Liver (tissue), 9 donors: ENCODE results near the gene PFDN6. TPM values are rescaled to one million over a fixed set of nuclear protein-coding genes. Genes with fewer than 3 reads are reported as not detected.

ENCODE experiments used
- DNase-seq: peaks from one replicate; pipeline ENCODE4 v3.0.0-alpha.2; 2017; ENCODE audit warnings: low spot score
- H3K27ac ChIP-seq, 2 donors: one replicate each; pipeline ENCODE4 v1.7.0; 2013; ENCODE audit warnings: inconsistent platforms in 2 of 2, low read length in 2 of 2, control low read depth in 1 of 2, low read depth in 1 of 2, mild to moderate bottlenecking in 1 of 2
- H3K27me3 ChIP-seq, 4 donors: one replicate each; pipeline versions ENCODE4 v1.6.1 to v1.7.0; 2013; ENCODE audit warnings: low read length in 3 of 4, inconsistent platforms in 1 of 4, mild to moderate bottlenecking in 1 of 4, moderate library complexity in 1 of 4; ENCODE audit not compliant: control insufficient read depth in 4 of 4, insufficient read depth in 4 of 4
- H3K36me3 ChIP-seq, 4 donors: one replicate each; pipeline versions ENCODE4 v1.6.1 to v1.7.0; 2013; ENCODE audit warnings: low read length in 3 of 4, mild to moderate bottlenecking in 3 of 4, low read depth in 1 of 4, moderate library complexity in 1 of 4; ENCODE audit not compliant: control insufficient read depth in 4 of 4, insufficient read depth in 3 of 4
- H3K4me1 ChIP-seq, 4 donors: one replicate each; pipeline versions ENCODE4 v1.6.1 to v1.7.0; 2013; ENCODE audit warnings: low read length in 3 of 4, mild to moderate bottlenecking in 3 of 4, moderate library complexity in 1 of 4; ENCODE audit not compliant: control insufficient read depth in 4 of 4, insufficient read depth in 4 of 4
- H3K4me3 ChIP-seq, 3 donors: one replicate each; pipeline versions ENCODE4 v1.6.1 to v1.7.0; 2013; ENCODE audit warnings: low read length in 3 of 3, control low read depth in 1 of 3, low read depth in 1 of 3, mild to moderate bottlenecking in 1 of 3
- H3K9ac ChIP-seq, 2 donors: one replicate each; pipeline ENCODE4 v1.7.0; 2013; ENCODE audit warnings: low read length in 2 of 2, mild to moderate bottlenecking in 2 of 2, moderate library complexity in 2 of 2, control low read depth in 1 of 2, low read depth in 1 of 2
- H3K9me3 ChIP-seq, 4 donors: one replicate each; pipeline versions ENCODE4 v1.6.1 to v1.7.0; 2013; ENCODE audit warnings: low read length in 3 of 4; ENCODE audit not compliant: control insufficient read depth in 4 of 4
- CTCF ChIP-seq: fragments of 150-350 bp; IDR thresholded peaks from 2 replicates; pipeline ENCODE4 v1.5.1; 2017; ENCODE audit warnings: improper control_type of control experiment, low read depth, low read length; ENCODE audit not compliant: missing input control
- EGR1 ChIP-seq, 2 donors: IDR thresholded peaks; 2 replicates each; pipeline ENCODE4 v1.6.1; 2016 to 2018; ENCODE audit warnings: antibody characterized with exemption in 2 of 2, low read depth in 2 of 2
- FOXA1 ChIP-seq: IDR thresholded peaks from 2 replicates; pipeline ENCODE4 v1.6.1; 2016; ENCODE audit warnings: antibody characterized with exemption
- FOXA2 ChIP-seq: IDR thresholded peaks from 2 replicates; pipeline ENCODE4 v1.6.1; 2016; ENCODE audit warnings: antibody characterized with exemption
- GABPA ChIP-seq, 2 donors: IDR thresholded peaks in 1 of 2; conservative IDR thresholded peaks in 1 of 2; 2 replicates each; pipeline ENCODE4 v1.6.1; 2016; ENCODE audit warnings: antibody characterized with exemption in 2 of 2, mild to moderate bottlenecking in 1 of 2, moderate library complexity in 1 of 2
- HNF4A ChIP-seq, 2 donors: conservative IDR thresholded peaks; 2 replicates each; pipeline ENCODE4 v1.6.1; 2016; ENCODE audit warnings: antibody characterized with exemption in 2 of 2, mild to moderate bottlenecking in 2 of 2
- HNF4G ChIP-seq: IDR thresholded peaks from 2 replicates; pipeline ENCODE4 v1.6.1; 2016; ENCODE audit warnings: antibody characterized with exemption
- JUND ChIP-seq, 2 donors: IDR thresholded peaks; 2 replicates each; pipeline ENCODE4 v1.6.1; 2016; ENCODE audit warnings: antibody characterized with exemption in 2 of 2
- MAX ChIP-seq: IDR thresholded peaks from 2 replicates; pipeline ENCODE4 v1.6.1; 2016; ENCODE audit warnings: antibody characterized with exemption
- NR2F2 ChIP-seq: IDR thresholded peaks from 2 replicates; pipeline ENCODE4 v1.6.1; 2016; ENCODE audit warnings: antibody characterized with exemption
- RAD21 ChIP-seq, 2 donors: IDR thresholded peaks; 2 replicates each; pipeline ENCODE4 v1.6.1; 2016; ENCODE audit warnings: antibody characterized with exemption in 2 of 2, mild to moderate bottlenecking in 2 of 2
- RXRA ChIP-seq, 2 donors: IDR thresholded peaks; 2 replicates each; pipeline ENCODE4 v1.6.1; 2017 to 2018; ENCODE audit warnings: antibody characterized with exemption in 2 of 2, mild to moderate bottlenecking in 1 of 2
- SP1 ChIP-seq: IDR thresholded peaks from 2 replicates; pipeline ENCODE4 v1.6.1; 2018; ENCODE audit warnings: antibody characterized with exemption, mild to moderate bottlenecking
- TAF1 ChIP-seq: conservative IDR thresholded peaks from 2 replicates; pipeline ENCODE4 v1.6.1; 2016; ENCODE audit warnings: antibody characterized with exemption, mild to moderate bottlenecking
- YY1 ChIP-seq: IDR thresholded peaks from 2 replicates; pipeline ENCODE4 v1.6.1; 2016; ENCODE audit warnings: antibody characterized with exemption, mild to moderate bottlenecking
- WGBS: extraction: QIAGEN DNeasy Blood & Tissue Kit; methylation state at CpG from one replicate; pipeline ENCODE4 v1.1.7; 2013; 5-methylcytosine and 5-hydroxymethylcytosine counted together
- polyA plus RNA-seq, 2 donors: library from polyadenylated mRNA; stranded (reverse) in 1 of 2; unstranded in 1 of 2; fragments of 200-250 nt in 1 of 2; fragments of >200 nt in 1 of 2; fragmentation: Nextera tagmentation in 1 of 2; extraction: Ambion mirVana in 1 of 2; gene quantifications; one replicate each; pipeline versions ENCODE4 v1.2.1 to v1.2.3, GENCODE V29; 2013 to 2015
- total RNA-seq, 2 donors: library from RNA; depleted of rRNA; stranded (reverse); fragments of >200 nt; gene quantifications; one replicate each; pipeline ENCODE4 v1.2.3, GENCODE V29; 2014
- TF ChIP-seq, protein P1 (sequence below): IDR thresholded peaks from 2 replicates; pipeline ENCODE4 v1.6.1; 2016; ENCODE audit warnings: antibody characterized with exemption, mild to moderate bottlenecking
- TF ChIP-seq, protein P2 (sequence below): IDR thresholded peaks from 2 replicates; pipeline ENCODE4 v1.6.1; 2016; ENCODE audit warnings: antibody characterized with exemption
- TF ChIP-seq, protein P3 (sequence below): IDR thresholded peaks from 2 replicates; pipeline ENCODE4 v1.6.1; 2016; ENCODE audit warnings: antibody characterized with exemption
- donor health status: healthy.
- donor health status: healthy.
- donor health status: healthy.
- donor health status: healthy.
- donor health status: healthy.

PFDN6 gene
- total and polyA plus RNA-seq, 4 donors, result 6.5 to 60.1 (median 17.4) TPM

GRCh38 chr6:33288141-33288920 is 1.1 kb upstream of the PFDN6 start:
- TF ChIP-seq CTCF, result no peak
- TF ChIP-seq SP1, result no peak
- TF ChIP-seq TAF1, result no peak
- TF ChIP-seq GABPA (IDR thresholded peaks at IDR 0.05 in 1 of 2, conservative IDR thresholded peaks at IDR 0.05 in 1 of 2), result no peak
- no peak for TF ChIP-seq YY1
- TF ChIP-seq JUND (IDR thresholded peaks at IDR 0.05), result no peak
- TF ChIP-seq, protein P1, sequence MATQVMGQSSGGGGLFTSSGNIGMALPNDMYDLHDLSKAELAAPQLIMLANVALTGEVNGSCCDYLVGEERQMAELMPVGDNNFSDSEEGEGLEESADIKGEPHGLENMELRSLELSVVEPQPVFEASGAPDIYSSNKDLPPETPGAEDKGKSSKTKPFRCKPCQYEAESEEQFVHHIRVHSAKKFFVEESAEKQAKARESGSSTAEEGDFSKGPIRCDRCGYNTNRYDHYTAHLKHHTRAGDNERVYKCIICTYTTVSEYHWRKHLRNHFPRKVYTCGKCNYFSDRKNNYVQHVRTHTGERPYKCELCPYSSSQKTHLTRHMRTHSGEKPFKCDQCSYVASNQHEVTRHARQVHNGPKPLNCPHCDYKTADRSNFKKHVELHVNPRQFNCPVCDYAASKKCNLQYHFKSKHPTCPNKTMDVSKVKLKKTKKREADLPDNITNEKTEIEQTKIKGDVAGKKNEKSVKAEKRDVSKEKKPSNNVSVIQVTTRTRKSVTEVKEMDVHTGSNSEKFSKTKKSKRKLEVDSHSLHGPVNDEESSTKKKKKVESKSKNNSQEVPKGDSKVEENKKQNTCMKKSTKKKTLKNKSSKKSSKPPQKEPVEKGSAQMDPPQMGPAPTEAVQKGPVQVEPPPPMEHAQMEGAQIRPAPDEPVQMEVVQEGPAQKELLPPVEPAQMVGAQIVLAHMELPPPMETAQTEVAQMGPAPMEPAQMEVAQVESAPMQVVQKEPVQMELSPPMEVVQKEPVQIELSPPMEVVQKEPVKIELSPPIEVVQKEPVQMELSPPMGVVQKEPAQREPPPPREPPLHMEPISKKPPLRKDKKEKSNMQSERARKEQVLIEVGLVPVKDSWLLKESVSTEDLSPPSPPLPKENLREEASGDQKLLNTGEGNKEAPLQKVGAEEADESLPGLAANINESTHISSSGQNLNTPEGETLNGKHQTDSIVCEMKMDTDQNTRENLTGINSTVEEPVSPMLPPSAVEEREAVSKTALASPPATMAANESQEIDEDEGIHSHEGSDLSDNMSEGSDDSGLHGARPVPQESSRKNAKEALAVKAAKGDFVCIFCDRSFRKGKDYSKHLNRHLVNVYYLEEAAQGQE, result no peak
- no peak for TF ChIP-seq EGR1 (IDR thresholded peaks at IDR 0.05; ENCODE audit: low read depth in 2 of 2)
- TF ChIP-seq RXRA (IDR thresholded peaks at IDR 0.05), result no peak
- TF ChIP-seq MAX, result no peak
- TF ChIP-seq, protein P2, sequence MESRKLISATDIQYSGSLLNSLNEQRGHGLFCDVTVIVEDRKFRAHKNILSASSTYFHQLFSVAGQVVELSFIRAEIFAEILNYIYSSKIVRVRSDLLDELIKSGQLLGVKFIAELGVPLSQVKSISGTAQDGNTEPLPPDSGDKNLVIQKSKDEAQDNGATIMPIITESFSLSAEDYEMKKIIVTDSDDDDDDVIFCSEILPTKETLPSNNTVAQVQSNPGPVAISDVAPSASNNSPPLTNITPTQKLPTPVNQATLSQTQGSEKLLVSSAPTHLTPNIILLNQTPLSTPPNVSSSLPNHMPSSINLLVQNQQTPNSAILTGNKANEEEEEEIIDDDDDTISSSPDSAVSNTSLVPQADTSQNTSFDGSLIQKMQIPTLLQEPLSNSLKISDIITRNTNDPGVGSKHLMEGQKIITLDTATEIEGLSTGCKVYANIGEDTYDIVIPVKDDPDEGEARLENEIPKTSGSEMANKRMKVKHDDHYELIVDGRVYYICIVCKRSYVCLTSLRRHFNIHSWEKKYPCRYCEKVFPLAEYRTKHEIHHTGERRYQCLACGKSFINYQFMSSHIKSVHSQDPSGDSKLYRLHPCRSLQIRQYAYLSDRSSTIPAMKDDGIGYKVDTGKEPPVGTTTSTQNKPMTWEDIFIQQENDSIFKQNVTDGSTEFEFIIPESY, result no peak
- no peak for TF ChIP-seq HNF4A (conservative IDR thresholded peaks at IDR 0.05)
- TF ChIP-seq RAD21 (IDR thresholded peaks at IDR 0.05), result no peak
- TF ChIP-seq FOXA1, result no peak
- TF ChIP-seq NR2F2, result no peak
- no peak for TF ChIP-seq HNF4G
- TF ChIP-seq FOXA2, result no peak
- TF ChIP-seq, protein P3, sequence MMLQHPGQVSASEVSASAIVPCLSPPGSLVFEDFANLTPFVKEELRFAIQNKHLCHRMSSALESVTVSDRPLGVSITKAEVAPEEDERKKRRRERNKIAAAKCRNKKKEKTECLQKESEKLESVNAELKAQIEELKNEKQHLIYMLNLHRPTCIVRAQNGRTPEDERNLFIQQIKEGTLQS, result no peak
- Histone ChIP-seq H3K27ac (peak overlapping the region; percentile 85 to 87), H3K4me1 (peaks cover 10 to 23% (median 20%) of the 10 kb centered on the region in 4 donors), H3K27me3 (no peaks in the 10 kb centered on the region), H3K9me3 (no peaks in the 10 kb centered on the region), H3K36me3 (peaks cover 7 to 48% (median 19%) of the 10 kb centered on the region in 4 donors), H3K4me3 (peak overlapping the region; percentile 74 to 93 (median 83)), H3K9ac (peak overlapping the region; percentile 68)
- DNase-seq, result no peak
- WGBS, result 17% methylated on average over 21 of the region's 21 CpGs
